Right lobe of liver (tissue), 4 donors: ENCODE data around the gene ACSL5.

Experiments used
- POLR2A ChIP-seq: fragments of 450-650 bp; IDR thresholded peaks from one replicate; pipeline ENCODE4 v1.6.1; 2017; ENCODE audit warnings: antibody characterized with exemption, mild to moderate bottlenecking
- TF ChIP-seq, protein P1 (sequence below), 4 donors: fragments of 200-600 bp in 3 of 4; fragments of 450-650 bp in 1 of 4; IDR thresholded peaks; one replicate each; pipeline versions ENCODE4 v1.5.1 to v1.8.0; 2016 to 2022; ENCODE audit warnings: antibody characterized with exemption in 4 of 4, mild to moderate bottlenecking in 2 of 4
- donor health status: DM: no; HTN: no; CAD: no.
- donor health status: DM: no; HTN: no; CAD: no.
- donor health status: DM: no; HTN: yes; CAD: no.

DNA sequence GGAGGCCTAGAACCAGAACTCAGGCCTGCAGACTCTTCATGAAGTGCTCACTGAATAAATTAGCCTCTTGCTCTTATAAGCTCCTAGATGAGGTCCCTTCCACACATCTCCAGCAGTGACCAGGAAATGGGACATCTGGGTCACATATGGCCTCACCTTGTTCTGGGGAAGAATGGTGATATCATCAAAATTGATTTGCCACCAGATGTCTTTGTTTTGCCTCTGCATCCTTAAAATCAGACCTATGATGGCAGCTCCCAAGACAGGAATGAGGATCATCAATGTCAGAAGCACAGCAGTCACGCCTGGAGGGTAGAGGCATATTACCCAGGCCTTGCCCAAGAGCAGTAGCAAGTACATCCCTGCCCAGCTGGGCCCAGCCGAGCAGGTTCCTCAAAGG, 33.3 kb upstream of the ACSL5 start:
- TF ChIP-seq, protein P1, sequence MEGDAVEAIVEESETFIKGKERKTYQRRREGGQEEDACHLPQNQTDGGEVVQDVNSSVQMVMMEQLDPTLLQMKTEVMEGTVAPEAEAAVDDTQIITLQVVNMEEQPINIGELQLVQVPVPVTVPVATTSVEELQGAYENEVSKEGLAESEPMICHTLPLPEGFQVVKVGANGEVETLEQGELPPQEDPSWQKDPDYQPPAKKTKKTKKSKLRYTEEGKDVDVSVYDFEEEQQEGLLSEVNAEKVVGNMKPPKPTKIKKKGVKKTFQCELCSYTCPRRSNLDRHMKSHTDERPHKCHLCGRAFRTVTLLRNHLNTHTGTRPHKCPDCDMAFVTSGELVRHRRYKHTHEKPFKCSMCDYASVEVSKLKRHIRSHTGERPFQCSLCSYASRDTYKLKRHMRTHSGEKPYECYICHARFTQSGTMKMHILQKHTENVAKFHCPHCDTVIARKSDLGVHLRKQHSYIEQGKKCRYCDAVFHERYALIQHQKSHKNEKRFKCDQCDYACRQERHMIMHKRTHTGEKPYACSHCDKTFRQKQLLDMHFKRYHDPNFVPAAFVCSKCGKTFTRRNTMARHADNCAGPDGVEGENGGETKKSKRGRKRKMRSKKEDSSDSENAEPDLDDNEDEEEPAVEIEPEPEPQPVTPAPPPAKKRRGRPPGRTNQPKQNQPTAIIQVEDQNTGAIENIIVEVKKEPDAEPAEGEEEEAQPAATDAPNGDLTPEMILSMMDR (IDR thresholded peaks at IDR 0.05): no peak
- TF ChIP-seq POLR2A: no peak
